ENCODE data around the gene TAS2R38.
"Not testable (repeated sequence)": the region's sequence is repeated elsewhere in the genome, so short reads cannot be mapped to it uniquely, and the experiment has no call there.

GRCh38 chr7:141987803-141988202 lies 14.2 kb upstream of the TAS2R38 start:
- not testable (repeated sequence) for TF ChIP-seq CTCF (IDR thresholded peaks at IDR 0.05); ZFX (IDR thresholded peaks at IDR 0.05; ENCODE audit: borderline replicate concordance)
